Brain microvascular endothelial cell (primary cell): ENCODE results near the gene SIGLEC9.

Source experiments
- DNase-seq: peaks from one replicate; pipeline ENCODE4 v3.0.0-alpha.2; 2020
- H3K27ac ChIP-seq: fragments of 250-450 bp; sonication (Bioruptor Pico); 2 replicates; pipeline ENCODE4 v1.5.1; 2020; ENCODE audit warnings: mild to moderate bottlenecking, moderate library complexity
- H3K27me3 ChIP-seq: fragments of 250-450 bp; sonication (Bioruptor Pico); replicated peaks from 2 replicates; pipeline ENCODE4 v1.5.1; 2020; ENCODE audit warnings: mild to moderate bottlenecking
- H3K36me3 ChIP-seq: fragments of 250-450 bp; sonication (Bioruptor Pico); replicated peaks from 2 replicates; pipeline ENCODE4 v1.5.1; 2020; ENCODE audit warnings: mild to moderate bottlenecking
- H3K4me3 ChIP-seq: 2 replicates; pipeline ENCODE4 v1.5.1; 2011; ENCODE audit warnings: low read depth, mild to moderate bottlenecking, control low read depth, low read length, moderate library complexity
- CTCF ChIP-seq: IDR thresholded peaks from 2 replicates; pipeline ENCODE4 v1.5.1; 2011; ENCODE audit warnings: low read depth, mild to moderate bottlenecking, moderate library complexity, low read length, control low read depth, inconsistent platforms; ENCODE audit errors: missing control alignments
- in situ Hi-C: cut with HindIII; loops from 2 replicates; pipeline ENCODE4 v1.10.0; 2017; ENCODE audit warnings: low sequenced_read_pairs, low pct_ligation_motif_present

The SIGLEC9 gene

GRCh38 chr19:51127032-51127431 lies 2.3 kb downstream of the SIGLEC9 start:
- Histone ChIP-seq H3K4me3 (no peak overlapping the region), H3K27ac (no peak overlapping the region)
- no peak for TF ChIP-seq CTCF

GRCh38 chr19:51127755-51128154 lies 3.0 kb downstream of the SIGLEC9 start:
- in situ Hi-C loops: no loop called here
- H3K27ac ChIP-seq: no peak overlapping the region
- H3K4me3 ChIP-seq: no peak overlapping the region
- no peaks in the 10 kb centered on the region for H3K27me3 ChIP-seq
- DNase-seq: peak; percentile 76
- no peak for TF ChIP-seq CTCF
- no peaks in the 10 kb centered on the region for H3K36me3 ChIP-seq

More at GRCh38 chr19:51127032-51127431, 2.3 kb downstream of the SIGLEC9 start:
- Histone ChIP-seq H3K27me3 (no peaks in the 10 kb centered on the region), H3K36me3 (no peaks in the 10 kb centered on the region)
- DNase-seq: no peak
- in situ Hi-C loops: no loop called here

GRCh38 chr19:51128227-51128626 lies 3.5 kb downstream of the SIGLEC9 start:
- Histone ChIP-seq H3K4me3 (no peak overlapping the region), H3K27me3 (no peaks in the 10 kb centered on the region), H3K36me3 (no peaks in the 10 kb centered on the region), H3K27ac (peak overlapping the region; percentile 26)
- no peak for DNase-seq
- in situ Hi-C loops: no loop called here
- no peak for TF ChIP-seq CTCF

GRCh38 chr19:51129716-51130115 lies 5.0 kb downstream of the SIGLEC9 start:
- Histone ChIP-seq H3K27ac (no peak overlapping the region), H3K4me3 (no peak overlapping the region), H3K27me3 (no peaks in the 10 kb centered on the region), H3K36me3 (no peaks in the 10 kb centered on the region)
- TF ChIP-seq CTCF: no peak
- in situ Hi-C loops: no loop called here
- no peak for DNase-seq

- Histone ChIP-seq H3K27me3 (no peaks in the 10 kb centered on the region), H3K36me3 (no peaks in the 10 kb centered on the region), H3K27ac (peak overlapping the region; percentile 7), H3K4me3 (no peak overlapping the region)
- peak; percentile 9 for TF ChIP-seq CTCF
- in situ Hi-C loops: no loop called here
- peak; percentile 79 for DNase-seq
These were observed 7.3 kb downstream of the SIGLEC9 start for GRCh38 chr19:51131780-51132680.

- H3K4me3 ChIP-seq: no peak overlapping the region
- no peak overlapping the region for H3K27ac ChIP-seq
- no peaks in the 10 kb centered on the region for H3K27me3 ChIP-seq
- in situ Hi-C loops: no loop called here
- H3K36me3 ChIP-seq: no peaks in the 10 kb centered on the region
- TF ChIP-seq CTCF: no peak
- DNase-seq: no peak
These were observed 10.3 kb downstream of the SIGLEC9 start for GRCh38 chr19:51135004-51135403.
